K562 (cell line): ENCODE data around the gene SLC22A9. TPM values are rescaled to one million over a fixed set of nuclear protein-coding genes. Genes with fewer than 3 reads are reported as not detected.

Source experiments
- ATAC-seq: fragments of 200-7000 bp; cut with Tn5 transposase; 3 replicates; pipeline ENCODE4 v1.9.1; 2020; ENCODE audit warnings: moderate library complexity
- Bru-seq: library from RNA; stranded (reverse); fragments of 400-500 nt; gene quantifications from one replicate; lab custom pipeline; 2021; lab: Mats Ljungman, UMichigan
- BruChase-seq, 2 experiments: library from RNA; stranded (reverse); fragments of 400-500 nt; gene quantifications; one replicate each; lab custom pipeline; 2021; lab: Mats Ljungman, UMichigan
- BruUV-seq: library from RNA; stranded (reverse); fragments of 400-500 nt; replicated peaks from 2 replicates; lab custom pipeline; 2021; lab: Mats Ljungman, UMichigan
- CTCF ChIA-PET: fragments of 300-600 bp; formaldehyde crosslinking; extraction: SDS; loops from one replicate; lab custom pipeline; 2021; ENCODE audit warnings: low intra/inter-chr PET ratio; lab: Yijun Ruan, JAX
- POLR2A ChIA-PET: fragments of 300-600, 350-650 bp; sonication (Branson Sonifier 250); formaldehyde crosslinking; extraction: SDS; loops from one replicate; lab custom pipeline; 2021; ENCODE audit warnings: antibody characterized with exemption, inconsistent platforms; lab: Yijun Ruan, JAX
- DNase-seq, 4 experiments: peaks; one replicate each; pipeline versions ENCODE4 v3.0.0 to v3.0.0-alpha.2; 2011 to 2018; ENCODE audit warnings: low spot score in 3 of 4, mixed read lengths in 3 of 4; ENCODE audit errors: extremely low read depth in 1 of 4
- FAIRE-seq: peaks from 2 replicates; lab custom pipeline; 2011; peaks lifted over from hg19 to GRCh38; lab: Jason Lieb, UNC
- H2AFZ ChIP-seq: 2 replicates; pipeline ENCODE4 v1.6.0; 2011; ENCODE audit warnings: low read depth, low read length, control low read depth, inconsistent platforms
- H3K27ac ChIP-seq: fragments of 200-600 bp; 3 replicates; pipeline ENCODE4 v1.8.0; 2011; ENCODE audit warnings: low read depth, mild to moderate bottlenecking, control low read depth, inconsistent platforms, low read length, moderate library complexity, mixed read lengths; ENCODE audit errors: extremely low read depth
- H3K27me3 ChIP-seq, 2 experiments: fragments of 300-600 bp in 1 of 2; 2 replicates in 1 of 2; 3 replicates in 1 of 2; pipeline versions ENCODE4 v1.6.0 to v1.8.0; 2011; ENCODE audit warnings: inconsistent platforms in 2 of 2, low read length in 2 of 2, mild to moderate bottlenecking in 1 of 2, mixed read lengths in 1 of 2, moderate library complexity in 1 of 2; ENCODE audit not compliant: control insufficient read depth in 2 of 2, insufficient read depth in 2 of 2
- H3K36me3 ChIP-seq: fragments of 300-600 bp; 3 replicates; pipeline ENCODE4 v1.8.0; 2011; ENCODE audit warnings: mild to moderate bottlenecking, low read length, inconsistent platforms; ENCODE audit not compliant: control insufficient read depth, insufficient read depth
- H3K4me1 ChIP-seq, 2 experiments: fragments of 200-600 bp in 1 of 2; replicated peaks in 1 of 2; 2 replicates in 1 of 2; 3 replicates in 1 of 2; pipeline versions ENCODE4 v1.5.1 to v1.8.0; 2011; ENCODE audit warnings: inconsistent platforms in 2 of 2, low read length in 2 of 2, mild to moderate bottlenecking in 1 of 2, mixed read lengths in 1 of 2, moderate library complexity in 1 of 2; ENCODE audit not compliant: control insufficient read depth in 2 of 2, insufficient read depth in 2 of 2
- H3K4me2 ChIP-seq: 2 replicates; pipeline ENCODE4 v1.6.1; 2011; ENCODE audit warnings: low read length, control low read depth, inconsistent platforms, mixed read lengths; ENCODE audit not compliant: insufficient read depth
- H3K4me3 ChIP-seq: fragments of 200-600 bp; sonication (generic), shearing (Covaris generic); 2 replicates; pipeline ENCODE4 v1.5.1; 2016; ENCODE audit warnings: control low read depth, inconsistent platforms
- H3K79me2 ChIP-seq: fragments of 200-600 bp; 3 replicates; pipeline ENCODE4 v1.8.0; 2011; ENCODE audit warnings: low read length, inconsistent platforms; ENCODE audit not compliant: control insufficient read depth, insufficient read depth
- H3K9ac ChIP-seq, 2 experiments: 2 replicates each; pipeline versions ENCODE4 v1.6.0 to v1.6.1; 2011; ENCODE audit warnings: low read depth in 2 of 2, low read length in 2 of 2, control low read depth in 1 of 2, inconsistent platforms in 1 of 2, mild to moderate bottlenecking in 1 of 2, mixed read lengths in 1 of 2; ENCODE audit not compliant: insufficient read depth in 1 of 2
- H3K9me1 ChIP-seq: one replicate; pipeline ENCODE4 v1.6.0; 2011; ENCODE audit warnings: inconsistent platforms, mild to moderate bottlenecking, low read length, moderate library complexity; ENCODE audit not compliant: control insufficient read depth, insufficient read depth
- H3K9me3 ChIP-seq: replicated peaks from 2 replicates; pipeline ENCODE4 v1.5.1; 2011; ENCODE audit warnings: low read depth, low read length, inconsistent platforms; ENCODE audit not compliant: control insufficient read depth, insufficient read depth
- H4K20me1 ChIP-seq: replicated peaks from 2 replicates; pipeline ENCODE4 v1.6.1; 2011; ENCODE audit warnings: low read length, inconsistent platforms, mixed read lengths; ENCODE audit not compliant: control insufficient read depth, insufficient read depth
- MCM3 ChIP-seq: fragments of 450-650 bp; IDR thresholded peaks from 2 replicates; pipeline ENCODE4 v1.6.1; 2016
- SP1 ChIP-seq: sonication (generic); formaldehyde crosslinking; IDR thresholded peaks from 2 replicates; pipeline ENCODE4 v1.8.1; 2022; ENCODE audit warnings: mild to moderate bottlenecking, missing genetic modification reagents
- YY1 ChIP-seq, 3 experiments: IDR thresholded peaks; 2 replicates each; pipeline ENCODE4 v1.6.1; 2011; ENCODE audit warnings: low read length in 2 of 3, mild to moderate bottlenecking in 2 of 3, moderate library complexity in 2 of 3, borderline replicate concordance in 1 of 3, control low read depth in 1 of 3, low read depth in 1 of 3; ENCODE audit not compliant: insufficient read depth in 3 of 3, insufficient replicate concordance in 2 of 3, control insufficient read depth in 1 of 3, insufficient read length in 1 of 3; ENCODE audit errors: extremely low read depth in 1 of 3
- ZFPM2 ChIP-seq: fragments of 250-450 bp; sonication (Bioruptor Pico); IDR thresholded peaks from 2 replicates; pipeline ENCODE4 v1.5.1; 2022; ENCODE audit warnings: mild to moderate bottlenecking
- ZNF324 ChIP-seq: fragments of 250-450 bp; sonication (Bioruptor Pico); IDR thresholded peaks from 2 replicates; pipeline ENCODE4 v1.4.0; 2020; ENCODE audit warnings: mild to moderate bottlenecking
- ZNF830 ChIP-seq: fragments of 250-450 bp; sonication (Bioruptor Pico); IDR thresholded peaks from 2 replicates; pipeline ENCODE4 v1.5.0; 2021; ENCODE audit warnings: mild to moderate bottlenecking
- WGBS: fragments of 100-300 bp; shearing (Covaris generic); methylation state at CpG from one replicate; pipeline ENCODE4 v1.1.6; 2016; ENCODE audit warnings: low coverage, mixed read lengths; ENCODE audit not compliant: insufficient coverage; ENCODE audit errors: missing lambda C conversion rate; 5-methylcytosine and 5-hydroxymethylcytosine counted together
- in situ Hi-C: fragments of 300-500 bp; cut with MboI; formaldehyde crosslinking; loops from 4 replicates; pipeline ENCODE4 v1.15.0; 2018; ENCODE audit warnings: inconsistent platforms, mixed read lengths
- intact Hi-C: fragments of 100-400 bp; cut with micrococcal nuclease; formaldehyde crosslinking; loops from 2 replicates; pipeline ENCODE4 v1.14.2; 2022
- long read RNA-seq, 3 experiments: library from polyadenylated mRNA in 2 of 3; library from RNA in 1 of 3; unstranded in 2 of 3; stranded (forward) in 1 of 3; transcript quantifications; one replicate each; pipeline ENCODE4 v2.0.0, GENCODE V29; 2019 to 2022
- polyA minus RNA-seq, 3 experiments: library from RNA; depleted of rRNA, polyadenylated mRNA; stranded (reverse); fragments of >200 nt; gene quantifications; 2 replicates each; pipeline ENCODE4 v1.2.3, GENCODE V29; 2011
- polyA plus RNA-seq, 8 experiments: library from polyadenylated mRNA; depleted of rRNA in 4 of 8; stranded (reverse) in 5 of 8; unstranded in 3 of 8; fragments of >200 nt; fragmentation: Nextera tagmentation in 2 of 8; fragmentation: Illumina TruSeq in 1 of 8; extraction: Ambion mirVana in 2 of 8; extraction: Trizol in 1 of 8; gene quantifications; 2 replicates each; pipeline versions ENCODE4 v1.2.1 to v1.2.3, GENCODE V29; 2011 to 2014; ENCODE audit warnings: inconsistent platforms in 1 of 8, missing spikeins in 1 of 8
- total RNA-seq, 7 experiments: library from RNA; depleted of rRNA in 6 of 7; stranded (reverse); fragments of >200 nt in 6 of 7; fragmentation: Illumina TruSeq in 2 of 7; extraction: Trizol in 2 of 7; gene quantifications; 2 replicates each; pipeline versions ENCODE4 v1.2.1 to v1.2.3, GENCODE V29; 2011 to 2021; ENCODE audit warnings: low replicate concordance in 1 of 7
- TF ChIP-seq, protein P1 (sequence below): sonication (generic); formaldehyde crosslinking; IDR thresholded peaks from 2 replicates; pipeline ENCODE4 v1.8.0; 2023; ENCODE audit warnings: mild to moderate bottlenecking, missing genetic modification reagents
- TF ChIP-seq, protein P2 (sequence below): fragments of 250-450 bp; sonication (Bioruptor Pico); IDR thresholded peaks from 2 replicates; pipeline ENCODE4 v1.4.0; 2020
- TF ChIP-seq, protein P3 (sequence below): sonication (generic); formaldehyde crosslinking; IDR thresholded peaks from 2 replicates; pipeline ENCODE4 v1.8.0; 2022; ENCODE audit warnings: mild to moderate bottlenecking, missing genetic modification reagents

Gene SLC22A9
- total RNA-seq (2011; cell fraction: chromatin; rRNA removed; ENCODE audit: low replicate concordance), result not detected in 2 replicates
- not detected in 2 replicates for total RNA-seq (2011; cell fraction: nucleolus; rRNA removed)
- total RNA-seq (2011; cell fraction: nucleoplasm; rRNA removed), result not detected in 2 replicates
- total RNA-seq (2014; rRNA removed), result not detected in 2 replicates
- not detected in 2 replicates for total RNA-seq (2014; rRNA removed; fragmentation: Illumina TruSeq; extraction: Trizol)
- not detected in 2 replicates for total RNA-seq (2015; rRNA removed; fragmentation: Illumina TruSeq; extraction: Trizol)
- total RNA-seq (2021), result not detected in 2 replicates
- polyA plus RNA-seq (2011; rRNA removed), result not detected in 2 replicates
- polyA plus RNA-seq (2011; cell fraction: cytosol; rRNA removed), result not detected in 2 replicates
- polyA plus RNA-seq (2011; cell fraction: nucleus; rRNA removed), result not detected in 2 replicates
- polyA plus RNA-seq (2012), result not detected in 2 replicates
- polyA plus RNA-seq (2014; fragmentation: Illumina TruSeq; extraction: Trizol), result not detected in 2 replicates
- not detected for polyA plus RNA-seq (2014; fragmentation: Nextera tagmentation; extraction: Ambion mirVana)
- not detected in 2 replicates for polyA plus RNA-seq (2014; rRNA removed)
- not detected in 2 replicates for polyA minus RNA-seq (2011; rRNA and poly(A)+ RNA removed)
- not detected in 2 replicates for polyA minus RNA-seq (2011; cell fraction: cytosol; rRNA and poly(A)+ RNA removed)
- polyA minus RNA-seq (2011; cell fraction: nucleus; rRNA and poly(A)+ RNA removed), result not detected in 2 replicates
- percentile 5 among the genes with signal in this experiment for Bru-seq, nascent RNA
- BruChase-seq, experiment 1, labeled RNA remaining after a 2-hour chase, result not detected
- BruChase-seq, experiment 2, labeled RNA remaining after a 6-hour chase, result not detected
- long read RNA-seq, experiment 1, result 0 reads
- long read RNA-seq, experiment 2, result 0 reads
- long read RNA-seq, experiment 3, result 0 reads

GRCh38 chr11:63369165-63369970 lies at the start of gene SLC22A9:
Gene SLC22A9, plus strand, starts transcription at chr11:63369785. Its CDS starts 272 bp downstream, at chr11:63370057.
- intact Hi-C loops (no loop called here), in situ Hi-C loops (no loop called here)
- ChIA-PET POLR2A (no interaction called here), CTCF (no interaction called here)
- H3K9ac ChIP-seq, result no peak within 1 kb of the TSS
- H4K20me1 ChIP-seq, result no peaks in the 10 kb centered on the region
- no peaks in the 10 kb centered on the region for H3K79me2 ChIP-seq
- under 1% methylated on average over 10 of the region's 10 CpGs for WGBS
- H3K9me3 ChIP-seq, result no peaks in the 10 kb centered on the region
- no peaks in the 10 kb centered on the region for H3K4me1 ChIP-seq
- no peak within 1 kb of the TSS for H3K27ac ChIP-seq
- DNase-seq, result no peak
- no peaks in the 10 kb centered on the region for H3K36me3 ChIP-seq
- FAIRE-seq, result no peak
- 0 out of 5 replicates have a peak, but pooled peaks cover 0 to 3% of the 10 kb centered on the region in 2 experiments for H3K27me3 ChIP-seq
- H3K4me2 ChIP-seq, result no peak within 1 kb of the TSS
- no peak within 1 kb of the TSS for H2AFZ ChIP-seq
- no peaks in the 10 kb centered on the region for H3K9me1 ChIP-seq
- no TSS peak for BruUV-seq
- ATAC-seq, result no peak
- no peak within 1 kb of the TSS for H3K4me3 ChIP-seq
- TF ChIP-seq ZFPM2 (CRISPR knock-in tag), result no peak
- TF ChIP-seq SP1 (CRISPR knock-in tag), result no peak
- TF ChIP-seq, protein P1, sequence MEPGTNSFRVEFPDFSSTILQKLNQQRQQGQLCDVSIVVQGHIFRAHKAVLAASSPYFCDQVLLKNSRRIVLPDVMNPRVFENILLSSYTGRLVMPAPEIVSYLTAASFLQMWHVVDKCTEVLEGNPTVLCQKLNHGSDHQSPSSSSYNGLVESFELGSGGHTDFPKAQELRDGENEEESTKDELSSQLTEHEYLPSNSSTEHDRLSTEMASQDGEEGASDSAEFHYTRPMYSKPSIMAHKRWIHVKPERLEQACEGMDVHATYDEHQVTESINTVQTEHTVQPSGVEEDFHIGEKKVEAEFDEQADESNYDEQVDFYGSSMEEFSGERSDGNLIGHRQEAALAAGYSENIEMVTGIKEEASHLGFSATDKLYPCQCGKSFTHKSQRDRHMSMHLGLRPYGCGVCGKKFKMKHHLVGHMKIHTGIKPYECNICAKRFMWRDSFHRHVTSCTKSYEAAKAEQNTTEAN (CRISPR knock-in tag), result no peak
- TF ChIP-seq MCM3, result no peak
- TF ChIP-seq, protein P2, sequence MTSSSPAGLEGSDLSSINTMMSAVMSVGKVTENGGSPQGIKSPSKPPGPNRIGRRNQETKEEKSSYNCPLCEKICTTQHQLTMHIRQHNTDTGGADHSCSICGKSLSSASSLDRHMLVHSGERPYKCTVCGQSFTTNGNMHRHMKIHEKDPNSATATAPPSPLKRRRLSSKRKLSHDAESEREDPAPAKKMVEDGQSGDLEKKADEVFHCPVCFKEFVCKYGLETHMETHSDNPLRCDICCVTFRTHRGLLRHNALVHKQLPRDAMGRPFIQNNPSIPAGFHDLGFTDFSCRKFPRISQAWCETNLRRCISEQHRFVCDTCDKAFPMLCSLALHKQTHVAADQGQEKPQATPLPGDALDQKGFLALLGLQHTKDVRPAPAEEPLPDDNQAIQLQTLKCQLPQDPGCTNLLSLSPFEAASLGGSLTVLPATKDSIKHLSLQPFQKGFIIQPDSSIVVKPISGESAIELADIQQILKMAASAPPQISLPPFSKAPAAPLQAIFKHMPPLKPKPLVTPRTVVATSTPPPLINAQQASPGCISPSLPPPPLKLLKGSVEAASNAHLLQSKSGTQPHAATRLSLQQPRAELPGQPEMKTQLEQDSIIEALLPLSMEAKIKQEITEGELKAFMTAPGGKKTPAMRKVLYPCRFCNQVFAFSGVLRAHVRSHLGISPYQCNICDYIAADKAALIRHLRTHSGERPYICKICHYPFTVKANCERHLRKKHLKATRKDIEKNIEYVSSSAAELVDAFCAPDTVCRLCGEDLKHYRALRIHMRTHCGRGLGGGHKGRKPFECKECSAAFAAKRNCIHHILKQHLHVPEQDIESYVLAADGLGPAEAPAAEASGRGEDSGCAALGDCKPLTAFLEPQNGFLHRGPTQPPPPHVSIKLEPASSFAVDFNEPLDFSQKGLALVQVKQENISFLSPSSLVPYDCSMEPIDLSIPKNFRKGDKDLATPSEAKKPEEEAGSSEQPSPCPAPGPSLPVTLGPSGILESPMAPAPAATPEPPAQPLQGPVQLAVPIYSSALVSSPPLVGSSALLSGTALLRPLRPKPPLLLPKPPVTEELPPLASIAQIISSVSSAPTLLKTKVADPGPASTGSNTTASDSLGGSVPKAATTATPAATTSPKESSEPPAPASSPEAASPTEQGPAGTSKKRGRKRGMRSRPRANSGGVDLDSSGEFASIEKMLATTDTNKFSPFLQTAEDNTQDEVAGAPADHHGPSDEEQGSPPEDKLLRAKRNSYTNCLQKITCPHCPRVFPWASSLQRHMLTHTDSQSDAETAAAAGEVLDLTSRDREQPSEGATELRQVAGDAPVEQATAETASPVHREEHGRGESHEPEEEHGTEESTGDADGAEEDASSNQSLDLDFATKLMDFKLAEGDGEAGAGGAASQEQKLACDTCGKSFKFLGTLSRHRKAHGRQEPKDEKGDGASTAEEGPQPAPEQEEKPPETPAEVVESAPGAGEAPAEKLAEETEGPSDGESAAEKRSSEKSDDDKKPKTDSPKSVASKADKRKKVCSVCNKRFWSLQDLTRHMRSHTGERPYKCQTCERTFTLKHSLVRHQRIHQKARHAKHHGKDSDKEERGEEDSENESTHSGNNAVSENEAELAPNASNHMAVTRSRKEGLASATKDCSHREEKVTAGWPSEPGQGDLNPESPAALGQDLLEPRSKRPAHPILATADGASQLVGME, result no peak
- no peak for TF ChIP-seq ZNF830
- no peak for TF ChIP-seq ZNF324 (CRISPR knock-in tag)
- TF ChIP-seq YY1 (IDR thresholded peaks at IDR 0.05; ENCODE audit: borderline replicate concordance in 1 of 3, control insufficient read depth in 1 of 3, extremely low read depth in 1 of 3, insufficient read depth in 3 of 3, insufficient read length in 1 of 3, insufficient replicate concordance in 2 of 3, low read depth in 1 of 3, low read length in 2 of 3), result no peak
- TF ChIP-seq, protein P3, sequence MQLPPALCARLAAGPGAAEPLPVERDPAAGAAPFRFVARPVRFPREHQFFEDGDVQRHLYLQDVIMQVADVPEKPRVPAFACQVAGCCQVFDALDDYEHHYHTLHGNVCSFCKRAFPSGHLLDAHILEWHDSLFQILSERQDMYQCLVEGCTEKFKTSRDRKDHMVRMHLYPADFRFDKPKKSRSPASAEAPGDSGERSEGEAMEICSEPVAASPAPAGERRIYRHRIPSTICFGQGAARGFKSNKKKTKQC (CRISPR knock-in tag), result no peak
